Liver (tissue), 3 donors: ENCODE results near the gene PHC2.

Experiments
- EGR1 ChIP-seq, 2 donors: IDR thresholded peaks; 2 replicates each; pipeline ENCODE4 v1.6.1; 2016 to 2018; ENCODE audit warnings: antibody characterized with exemption in 2 of 2, low read depth in 2 of 2
- FOXA1 ChIP-seq: IDR thresholded peaks from 2 replicates; pipeline ENCODE4 v1.6.1; 2016; ENCODE audit warnings: antibody characterized with exemption
- GABPA ChIP-seq, 2 donors: IDR thresholded peaks in 1 of 2; conservative IDR thresholded peaks in 1 of 2; 2 replicates each; pipeline ENCODE4 v1.6.1; 2016; ENCODE audit warnings: antibody characterized with exemption in 2 of 2, mild to moderate bottlenecking in 1 of 2, moderate library complexity in 1 of 2
- JUND ChIP-seq, 2 donors: IDR thresholded peaks; 2 replicates each; pipeline ENCODE4 v1.6.1; 2016; ENCODE audit warnings: antibody characterized with exemption in 2 of 2
- TF ChIP-seq, protein P1 (sequence below): fragments of 150-350 bp; IDR thresholded peaks from 2 replicates; pipeline ENCODE4 v1.5.1; 2017; ENCODE audit warnings: improper control_type of control experiment, low read depth, low read length; ENCODE audit not compliant: missing input control
- donor health status: healthy.
- donor health status: healthy.

DNA sequence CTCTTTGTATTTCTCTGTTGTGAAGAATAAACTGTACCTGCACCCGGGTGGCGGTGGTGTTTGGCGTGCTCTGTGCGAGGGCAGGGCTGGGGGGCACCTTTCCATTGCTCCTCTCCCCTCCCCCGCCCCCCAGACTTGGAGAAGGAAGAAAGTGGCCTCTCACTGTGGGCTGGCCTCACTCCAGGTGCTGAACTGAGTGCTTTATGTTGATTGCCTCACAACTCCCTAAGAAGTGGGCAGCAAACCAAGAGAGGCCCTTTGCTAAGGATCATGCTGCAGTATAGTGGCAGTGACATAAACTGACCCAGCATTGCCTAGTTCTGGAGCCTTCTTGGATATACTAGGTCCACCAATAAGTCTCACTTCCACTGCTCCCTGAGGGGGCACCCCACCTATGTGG, 130.2 kb downstream of the PHC2 start:
- TF ChIP-seq, protein P1, sequence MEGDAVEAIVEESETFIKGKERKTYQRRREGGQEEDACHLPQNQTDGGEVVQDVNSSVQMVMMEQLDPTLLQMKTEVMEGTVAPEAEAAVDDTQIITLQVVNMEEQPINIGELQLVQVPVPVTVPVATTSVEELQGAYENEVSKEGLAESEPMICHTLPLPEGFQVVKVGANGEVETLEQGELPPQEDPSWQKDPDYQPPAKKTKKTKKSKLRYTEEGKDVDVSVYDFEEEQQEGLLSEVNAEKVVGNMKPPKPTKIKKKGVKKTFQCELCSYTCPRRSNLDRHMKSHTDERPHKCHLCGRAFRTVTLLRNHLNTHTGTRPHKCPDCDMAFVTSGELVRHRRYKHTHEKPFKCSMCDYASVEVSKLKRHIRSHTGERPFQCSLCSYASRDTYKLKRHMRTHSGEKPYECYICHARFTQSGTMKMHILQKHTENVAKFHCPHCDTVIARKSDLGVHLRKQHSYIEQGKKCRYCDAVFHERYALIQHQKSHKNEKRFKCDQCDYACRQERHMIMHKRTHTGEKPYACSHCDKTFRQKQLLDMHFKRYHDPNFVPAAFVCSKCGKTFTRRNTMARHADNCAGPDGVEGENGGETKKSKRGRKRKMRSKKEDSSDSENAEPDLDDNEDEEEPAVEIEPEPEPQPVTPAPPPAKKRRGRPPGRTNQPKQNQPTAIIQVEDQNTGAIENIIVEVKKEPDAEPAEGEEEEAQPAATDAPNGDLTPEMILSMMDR = no peak
- TF ChIP-seq EGR1 (IDR thresholded peaks at IDR 0.05; ENCODE audit: low read depth in 2 of 2) (no peak), FOXA1 (no peak), JUND (IDR thresholded peaks at IDR 0.05) (no peak), GABPA (IDR thresholded peaks at IDR 0.05 in 1 of 2, conservative IDR thresholded peaks at IDR 0.05 in 1 of 2) (no peak)
